HT-29 (cell line): ENCODE results near the gene TREML2. TPM values are rescaled to one million over a fixed set of nuclear protein-coding genes. Genes with fewer than 3 reads are reported as not detected.

Experiments used
- DNase-seq: peaks from one replicate; pipeline ENCODE4 v3.0.0-alpha.2; 2015; ENCODE audit warnings: low spot score
- small RNA-seq: library from RNA; depleted of rRNA; stranded (forward); fragments of <200 nt; gene quantifications from one replicate; pipeline ENCODE3, GENCODE V24; 2014
- total RNA-seq: library from RNA; depleted of rRNA; stranded (reverse); fragments of >200 nt; shearing (Covaris generic); gene quantifications from 2 replicates; pipeline ENCODE4 v1.2.3, GENCODE V29; 2014; rRNA removed

TREML2 gene
- total RNA-seq, 1 experiment from 2014 or later: 3.3 TPM

DNA sequence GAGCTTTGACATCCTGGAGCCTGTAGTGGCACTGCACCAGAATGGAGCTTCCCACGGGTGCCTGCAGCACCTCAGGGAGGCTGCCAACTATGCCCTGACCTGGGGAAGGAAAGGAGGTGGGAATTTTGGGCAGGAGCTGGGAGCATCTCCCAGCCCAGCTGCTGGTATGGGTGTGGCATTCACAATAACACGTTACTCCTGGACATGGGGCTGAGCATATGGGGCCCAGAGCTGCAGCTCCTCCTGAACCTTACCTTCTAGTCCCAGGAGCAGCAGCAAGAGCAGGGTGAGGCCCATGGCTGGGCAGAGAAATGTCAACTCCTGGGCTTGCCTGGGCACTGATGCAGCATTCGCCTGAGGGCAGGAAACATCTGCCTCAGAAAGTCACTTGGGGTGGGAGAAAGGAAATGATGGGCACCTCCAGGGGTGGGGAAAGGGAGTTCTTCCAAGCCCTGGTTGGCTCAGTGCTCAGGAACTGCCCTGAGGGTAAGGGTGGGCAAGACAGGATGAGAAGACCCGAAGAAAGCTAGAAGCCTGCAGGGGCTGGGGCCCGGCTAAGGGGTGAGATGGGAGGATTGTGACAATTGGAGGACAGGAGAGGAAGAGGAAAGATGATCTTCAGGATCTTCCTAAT lies 46.8 kb downstream of the TREML2 start, which contains the start of gene TREML1:
Gene TREML1 (minus strand): TSS at position 356 of the 634 bp plus-strand sequence. CDS start 59 bp downstream, at position 297.
- no peak for DNase-seq

DNA sequence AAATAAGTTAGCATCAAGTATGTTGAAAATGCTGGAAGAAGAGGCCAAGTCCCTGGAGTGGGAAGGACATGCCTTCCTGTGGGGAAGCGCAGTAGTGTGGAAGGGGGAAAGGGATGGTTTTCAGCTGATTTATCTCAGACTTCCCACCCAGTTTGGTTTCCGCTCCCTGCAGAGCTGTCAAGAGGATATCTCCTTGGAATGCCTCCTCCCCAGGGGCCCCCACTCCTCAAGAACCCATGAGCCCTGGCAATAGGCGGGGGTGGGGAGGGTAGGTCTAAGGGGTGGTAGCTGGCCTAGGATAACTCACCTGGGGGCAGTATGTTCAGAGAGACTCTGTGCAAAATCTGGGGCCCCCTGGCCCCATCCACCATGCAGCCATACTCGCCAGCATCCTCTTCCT lies 47.5 kb downstream of the TREML2 start:
- DNase-seq: no peak

- DNase-seq: no peak
Observed at GRCh38 chr6:41150671-41151070, 50.3 kb downstream of the TREML2 start.

GRCh38 chr6:41147917-41148316 lies 53.0 kb downstream of the TREML2 start:
- no peak for DNase-seq

Small RNA genes within 50 kb of the gene (small RNA-seq; reads per million reads assigned to genes)
- gene AL391903.2 (not detected), gene RNA5SP207 (3.7 reads per million, percentile 79 among the genes with 10 or more reads in this experiment)

Other genes starting within 250 kb of the TREML2 start
- 1.1 and 4.2 TPM in 2 replicates for gene UNC5CL, start 161.9 kb downstream of the TREML2 start, total RNA-seq
- not detected in 2 replicates for gene TSPO2, start 158.7 kb downstream of the TREML2 start, total RNA-seq
- gene APOBEC2, start 147.9 kb downstream of the TREML2 start, total RNA-seq: not detected in 2 replicates
- gene OARD1, start 128.8 kb downstream of the TREML2 start, total RNA-seq: 14.5 and 20.2 TPM in 2 replicates
- gene NFYA, start 128.2 kb downstream of the TREML2 start, total RNA-seq: 18.5 and 21.8 TPM in 2 replicates
- gene TREML1, start 46.8 kb downstream of the TREML2 start, total RNA-seq: not detected in 2 replicates
- gene TREM2, start 38.0 kb downstream of the TREML2 start, total RNA-seq: not detected in 2 replicates
- gene TREML4, start 27.2 kb upstream of the TREML2 start, total RNA-seq: not detected in 2 replicates
- gene TREM1, start 85.5 kb upstream of the TREML2 start, total RNA-seq: 0.18 TPM in 1 of 2 replicates, not detected in the other
- not detected in 2 replicates for gene NCR2, start 134.5 kb upstream of the TREML2 start, total RNA-seq